Gastrocnemius medialis (tissue), 4 donors: Measurements from ENCODE around the gene PDZRN4.

Source experiments
- POLR2A ChIP-seq, 2 donors: fragments of 450-650 bp; IDR thresholded peaks; one replicate each; pipeline ENCODE4 v1.6.1; 2017; ENCODE audit warnings: antibody characterized with exemption in 2 of 2, mild to moderate bottlenecking in 2 of 2, moderate library complexity in 2 of 2
- TF ChIP-seq, protein P1 (sequence below), 5 experiments: fragments of 450-650 bp in 3 of 5; fragments of 200-600 bp in 2 of 5; sonication (generic) in 2 of 5; IDR thresholded peaks in 4 of 5; conservative IDR thresholded peaks in 1 of 5; 1 replicate in 4 of 5; 2 replicates in 1 of 5; pipeline ENCODE4 v1.5.1; 2016 to 2019; ENCODE audit warnings: antibody characterized with exemption in 5 of 5, mild to moderate bottlenecking in 3 of 5, moderate library complexity in 3 of 5

DNA sequence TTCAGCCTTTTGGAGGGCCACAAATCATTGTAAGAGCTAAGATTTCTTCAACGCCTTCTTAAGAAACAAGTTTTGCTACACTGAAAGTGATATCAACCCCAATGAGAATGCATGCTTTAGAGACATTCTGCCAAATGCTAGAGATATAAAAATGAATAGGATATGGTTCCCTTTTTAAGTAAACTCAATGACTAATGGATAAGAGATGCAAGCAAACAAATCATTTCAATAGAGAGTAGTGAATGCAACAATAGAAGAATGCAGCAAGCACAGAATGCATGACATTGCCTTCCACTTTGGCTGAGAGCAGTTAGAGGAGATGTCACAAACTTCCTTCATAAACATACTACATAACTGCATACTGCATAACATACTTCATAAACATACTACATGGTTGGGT lies 116.4 kb downstream of the PDZRN4 start:
- TF ChIP-seq, protein P1, sequence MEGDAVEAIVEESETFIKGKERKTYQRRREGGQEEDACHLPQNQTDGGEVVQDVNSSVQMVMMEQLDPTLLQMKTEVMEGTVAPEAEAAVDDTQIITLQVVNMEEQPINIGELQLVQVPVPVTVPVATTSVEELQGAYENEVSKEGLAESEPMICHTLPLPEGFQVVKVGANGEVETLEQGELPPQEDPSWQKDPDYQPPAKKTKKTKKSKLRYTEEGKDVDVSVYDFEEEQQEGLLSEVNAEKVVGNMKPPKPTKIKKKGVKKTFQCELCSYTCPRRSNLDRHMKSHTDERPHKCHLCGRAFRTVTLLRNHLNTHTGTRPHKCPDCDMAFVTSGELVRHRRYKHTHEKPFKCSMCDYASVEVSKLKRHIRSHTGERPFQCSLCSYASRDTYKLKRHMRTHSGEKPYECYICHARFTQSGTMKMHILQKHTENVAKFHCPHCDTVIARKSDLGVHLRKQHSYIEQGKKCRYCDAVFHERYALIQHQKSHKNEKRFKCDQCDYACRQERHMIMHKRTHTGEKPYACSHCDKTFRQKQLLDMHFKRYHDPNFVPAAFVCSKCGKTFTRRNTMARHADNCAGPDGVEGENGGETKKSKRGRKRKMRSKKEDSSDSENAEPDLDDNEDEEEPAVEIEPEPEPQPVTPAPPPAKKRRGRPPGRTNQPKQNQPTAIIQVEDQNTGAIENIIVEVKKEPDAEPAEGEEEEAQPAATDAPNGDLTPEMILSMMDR (IDR thresholded peaks at IDR 0.05 in 4 of 5, conservative IDR thresholded peaks at IDR 0.05 in 1 of 5) = no peak
- no peak for TF ChIP-seq POLR2A (IDR thresholded peaks at IDR 0.05)
